Measurements from ENCODE around the gene IGSF21. TPM values are rescaled to one million over a fixed set of nuclear protein-coding genes. Genes with fewer than 3 reads are reported as not detected.

The IGSF21 gene
- total and polyA plus RNA-seq, 10 of the 15 experiments (the other 5 are each of a cell fraction or from before 2014, with no cell fraction given), result 0.03 to 0.49 TPM; not detected in 8

GRCh38 chr1:18118491-18118890, 10.9 kb downstream of the IGSF21 start:
- H2AFZ ChIP-seq (ENCODE audit: control insufficient read depth, low read depth, low read length), result no peak overlapping the region
- intact Hi-C loops (cut with micrococcal nuclease; ENCODE audit: unreplicated experiment), result no loop called here
- ChIA-PET CTCF (no interaction called here), SMC1A (ENCODE audit: uncharacterized antibody, unreplicated experiment) (no interaction called here), POLR2A (no interaction called here), RAD21 (ENCODE audit: unreplicated experiment) (no interaction called here)
- no peaks in the 10 kb centered on the region for H3K4me1 ChIP-seq (ENCODE audit: control insufficient read depth, insufficient read depth, low read length)
- DNase-seq (ENCODE audit: low read depth, low spot score), result no peak
- peaks cover 0 to 2% of the 10 kb centered on the region in 2 experiments; a peak in 3 of 4 replicates for H3K27me3 ChIP-seq (replicated peaks in 1 of 2; ENCODE audit: control insufficient read depth in 2 of 2, insufficient read depth in 2 of 2, low read length in 1 of 2)
- no peaks in the 10 kb centered on the region for H3K79me2 ChIP-seq (ENCODE audit: control insufficient read depth, insufficient read depth, low read length)
- WGBS (ENCODE audit: insufficient coverage, insufficient replicate concordance, low lambda C conversion rate, missing lambda C conversion rate), result 22% methylated on average over 3 of the region's 3 CpGs
- no peak overlapping the region for H3K4me2 ChIP-seq (ENCODE audit: control insufficient read depth, insufficient read depth)
- no peaks in the 10 kb centered on the region for H4K20me1 ChIP-seq (ENCODE audit: control insufficient read depth, insufficient read depth)
- ATAC-seq, result no peak
- FAIRE-seq, result no peak
- H3K9me3 ChIP-seq (replicated peaks; ENCODE audit: control insufficient read depth, insufficient read depth, low read length), result no peaks in the 10 kb centered on the region
- TF ChIP-seq CHD2 (IDR thresholded peaks at IDR 0.05; ENCODE audit: borderline replicate concordance, low read depth, low read length) (no peak), FOXK2 (IDR thresholded peaks at IDR 0.05) (no peak), KLF5 (IDR thresholded peaks at IDR 0.05; ENCODE audit: partially characterized antibody) (no peak), PAX8 (IDR thresholded peaks at IDR 0.05) (no peak), SREBF2 (IDR thresholded peaks at IDR 0.05; ENCODE audit: low read length) (no peak), BCL11A (IDR thresholded peaks at IDR 0.05; ENCODE audit: low read depth, low read length) (no peak), USF1 (IDR thresholded peaks at IDR 0.05; ENCODE audit: borderline replicate concordance, extremely low read length, insufficient read depth, low read depth, low read length) (no peak), SMAD1 (IDR thresholded peaks at IDR 0.05; ENCODE audit: low read depth, partially characterized antibody) (no peak), WRNIP1 (IDR thresholded peaks at IDR 0.05; ENCODE audit: borderline replicate concordance, low read depth, low read length) (no peak), POU2F2 (IDR thresholded peaks at IDR 0.05; ENCODE audit: borderline replicate concordance, low read depth, low read length) (no peak), ZBTB11 (CRISPR knock-in tag; IDR thresholded peaks at IDR 0.05) (no peak), ZBTB33 (IDR thresholded peaks at IDR 0.05) (no peak)
- no peak overlapping the region for H3K27ac ChIP-seq (ENCODE audit: control insufficient read depth, insufficient read depth)
- in situ Hi-C loops (cut with MboI), result no loop called here
- no peak overlapping the region for H3K4me3 ChIP-seq
- no peaks in the 10 kb centered on the region for H3K36me3 ChIP-seq (ENCODE audit: control insufficient read depth in 2 of 2, insufficient read depth in 2 of 2, low read length in 1 of 2)
- no peak overlapping the region for H3K9ac ChIP-seq (ENCODE audit: control insufficient read depth, insufficient read depth, low read length)
- BruUV-seq (replicated peaks), result no TSS peak

All from GM12878 (cell line).